Retinal pigment epithelial cell (primary cell): ENCODE measurements around the gene PRRX1.

ENCODE experiments used
- DNase-seq: peaks from one replicate; pipeline ENCODE4 v3.0.0-alpha.2; 2010; ENCODE audit warnings: low read depth
- H3K4me3 ChIP-seq: 2 replicates; pipeline ENCODE4 v1.5.1; 2011; ENCODE audit warnings: mild to moderate bottlenecking, low read length, control low read depth, moderate library complexity
- TF ChIP-seq, protein P1 (sequence below): conservative IDR thresholded peaks from 2 replicates; pipeline ENCODE4 v1.5.1; 2011; ENCODE audit warnings: low read depth, low read length, control low read depth, inconsistent platforms

PRRX1 gene

DNA sequence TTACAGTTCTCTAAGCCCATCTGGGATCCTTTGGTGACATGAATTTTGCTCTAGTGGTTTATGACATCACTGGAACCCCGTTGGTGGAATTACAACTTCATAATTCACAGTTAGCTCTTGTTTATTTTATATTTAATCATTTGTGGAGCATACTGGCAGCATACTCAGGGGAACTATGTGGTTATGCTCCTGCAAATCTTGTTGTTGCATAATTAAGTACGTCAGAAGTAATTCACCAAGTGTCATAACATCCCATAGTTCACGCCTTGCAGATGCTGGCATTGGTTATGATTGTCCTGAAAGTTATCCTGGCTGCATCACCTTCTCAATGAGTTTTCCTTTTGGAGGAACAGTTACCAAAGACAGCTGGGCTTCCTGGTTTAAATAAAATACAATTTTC lies 16.5 kb downstream of the PRRX1 start:
- H3K4me3 ChIP-seq = no peak overlapping the region
- TF ChIP-seq, protein P1, sequence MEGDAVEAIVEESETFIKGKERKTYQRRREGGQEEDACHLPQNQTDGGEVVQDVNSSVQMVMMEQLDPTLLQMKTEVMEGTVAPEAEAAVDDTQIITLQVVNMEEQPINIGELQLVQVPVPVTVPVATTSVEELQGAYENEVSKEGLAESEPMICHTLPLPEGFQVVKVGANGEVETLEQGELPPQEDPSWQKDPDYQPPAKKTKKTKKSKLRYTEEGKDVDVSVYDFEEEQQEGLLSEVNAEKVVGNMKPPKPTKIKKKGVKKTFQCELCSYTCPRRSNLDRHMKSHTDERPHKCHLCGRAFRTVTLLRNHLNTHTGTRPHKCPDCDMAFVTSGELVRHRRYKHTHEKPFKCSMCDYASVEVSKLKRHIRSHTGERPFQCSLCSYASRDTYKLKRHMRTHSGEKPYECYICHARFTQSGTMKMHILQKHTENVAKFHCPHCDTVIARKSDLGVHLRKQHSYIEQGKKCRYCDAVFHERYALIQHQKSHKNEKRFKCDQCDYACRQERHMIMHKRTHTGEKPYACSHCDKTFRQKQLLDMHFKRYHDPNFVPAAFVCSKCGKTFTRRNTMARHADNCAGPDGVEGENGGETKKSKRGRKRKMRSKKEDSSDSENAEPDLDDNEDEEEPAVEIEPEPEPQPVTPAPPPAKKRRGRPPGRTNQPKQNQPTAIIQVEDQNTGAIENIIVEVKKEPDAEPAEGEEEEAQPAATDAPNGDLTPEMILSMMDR = no peak
- DNase-seq = no peak

DNA sequence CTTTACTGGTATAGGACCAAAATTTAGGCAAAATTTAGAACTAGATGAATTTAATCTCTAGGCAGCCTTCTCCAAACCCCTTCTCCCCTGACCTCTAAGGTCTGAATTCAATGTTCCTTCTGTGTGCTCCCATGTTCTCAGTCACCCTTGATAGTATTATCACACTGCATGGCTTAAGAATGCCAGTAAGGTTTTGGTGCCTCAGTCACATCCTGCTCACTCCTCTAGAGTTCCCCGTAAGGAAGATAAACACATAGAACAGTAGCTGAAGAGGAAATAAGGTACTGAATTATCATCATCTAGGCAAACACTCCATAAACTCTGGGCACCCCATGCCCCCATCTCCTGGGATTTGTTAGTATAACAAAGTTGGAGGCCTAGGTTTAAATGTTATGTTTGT lies 18.2 kb downstream of the PRRX1 start:
- H3K4me3 ChIP-seq = no peak overlapping the region
- DNase-seq = no peak
- TF ChIP-seq, protein P1 = no peak

GRCh38 chr1:170682809-170683208 lies 18.9 kb downstream of the PRRX1 start:
- TF ChIP-seq, protein P1 = no peak
- no peak overlapping the region for H3K4me3 ChIP-seq
- no peak for DNase-seq

DNA sequence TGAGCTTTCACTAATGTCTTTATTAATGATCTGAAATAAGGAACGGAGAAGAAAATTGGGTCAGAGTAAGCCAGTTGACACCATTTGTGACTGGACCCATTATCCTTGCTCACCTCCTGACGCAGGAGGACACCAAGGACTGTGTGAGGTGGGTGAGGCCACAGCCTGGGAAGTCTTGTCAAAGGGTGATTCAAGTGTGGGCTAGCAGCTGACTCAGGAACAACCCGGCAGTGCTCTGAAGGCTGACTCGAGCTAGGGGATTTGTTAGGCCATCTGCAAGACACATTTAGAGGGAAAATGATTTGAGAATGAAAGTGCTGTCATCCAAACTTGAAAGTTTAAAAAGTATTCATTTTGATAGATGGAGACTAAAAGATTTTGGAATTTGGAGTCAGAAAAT lies 21.2 kb downstream of the PRRX1 start:
- no peak for DNase-seq
- H3K4me3 ChIP-seq = no peak overlapping the region
- TF ChIP-seq, protein P1 = no peak

DNA sequence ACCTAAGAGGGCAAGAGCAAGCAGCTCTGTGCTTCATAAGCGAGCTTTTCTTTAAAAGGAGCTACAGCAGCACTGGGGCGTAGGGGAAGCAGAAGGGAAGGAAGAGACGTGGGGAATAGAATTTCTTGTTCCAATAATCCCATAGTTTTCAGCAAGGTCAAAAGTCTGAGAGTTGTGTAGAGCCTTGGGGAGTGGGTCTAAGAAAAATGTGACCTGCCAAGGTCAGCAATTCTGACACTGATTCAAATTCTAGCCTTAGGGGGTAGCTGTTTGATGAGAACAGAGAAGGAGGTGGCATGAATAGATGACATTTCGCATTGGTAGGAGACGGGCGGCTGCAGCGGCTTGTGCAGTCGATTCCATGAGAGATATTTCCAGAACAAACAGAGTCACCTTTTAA lies 22.4 kb downstream of the PRRX1 start:
- DNase-seq = no peak
- TF ChIP-seq, protein P1 = no peak
- no peak overlapping the region for H3K4me3 ChIP-seq

DNA sequence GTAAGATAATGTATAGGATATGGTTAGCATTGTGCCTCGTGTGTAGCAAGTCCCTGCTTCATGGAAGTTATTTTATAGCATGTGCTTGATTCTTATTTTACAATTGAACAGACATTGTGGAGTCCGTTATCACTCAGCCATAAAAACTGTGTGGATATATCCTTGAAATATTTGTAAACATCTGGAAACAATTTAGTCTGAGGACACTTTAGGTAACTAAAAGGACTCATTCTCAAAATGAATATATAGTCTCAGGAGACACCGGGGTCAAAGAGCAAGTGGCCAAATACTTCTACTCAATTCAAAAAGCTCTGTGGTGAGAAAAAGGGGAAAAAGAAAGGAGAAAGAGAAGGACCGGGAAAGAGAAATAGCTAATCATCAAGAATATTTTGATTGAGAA lies 23.7 kb downstream of the PRRX1 start:
- TF ChIP-seq, protein P1 = no peak
- no peak for DNase-seq

GRCh38 chr1:170691258-170691657 lies 27.3 kb downstream of the PRRX1 start:
- TF ChIP-seq, protein P1 = no peak
- no peak overlapping the region for H3K4me3 ChIP-seq
- no peak for DNase-seq

More for the DNA sequence above, 23.7 kb downstream of the PRRX1 start:
- no peak overlapping the region for H3K4me3 ChIP-seq
